NT2/D1 (cell line): ENCODE measurements around the gene IGHMBP2.

Experiments used
- SUZ12 ChIP-seq: IDR thresholded peaks from 2 replicates; pipeline ENCODE4 v1.6.1; 2011; ENCODE audit not compliant: insufficient read length, insufficient read depth; ENCODE audit errors: extremely low read depth
- YY1 ChIP-seq: IDR thresholded peaks from 2 replicates; pipeline ENCODE4 v1.6.1; 2011; ENCODE audit not compliant: insufficient read length, insufficient read depth

DNA sequence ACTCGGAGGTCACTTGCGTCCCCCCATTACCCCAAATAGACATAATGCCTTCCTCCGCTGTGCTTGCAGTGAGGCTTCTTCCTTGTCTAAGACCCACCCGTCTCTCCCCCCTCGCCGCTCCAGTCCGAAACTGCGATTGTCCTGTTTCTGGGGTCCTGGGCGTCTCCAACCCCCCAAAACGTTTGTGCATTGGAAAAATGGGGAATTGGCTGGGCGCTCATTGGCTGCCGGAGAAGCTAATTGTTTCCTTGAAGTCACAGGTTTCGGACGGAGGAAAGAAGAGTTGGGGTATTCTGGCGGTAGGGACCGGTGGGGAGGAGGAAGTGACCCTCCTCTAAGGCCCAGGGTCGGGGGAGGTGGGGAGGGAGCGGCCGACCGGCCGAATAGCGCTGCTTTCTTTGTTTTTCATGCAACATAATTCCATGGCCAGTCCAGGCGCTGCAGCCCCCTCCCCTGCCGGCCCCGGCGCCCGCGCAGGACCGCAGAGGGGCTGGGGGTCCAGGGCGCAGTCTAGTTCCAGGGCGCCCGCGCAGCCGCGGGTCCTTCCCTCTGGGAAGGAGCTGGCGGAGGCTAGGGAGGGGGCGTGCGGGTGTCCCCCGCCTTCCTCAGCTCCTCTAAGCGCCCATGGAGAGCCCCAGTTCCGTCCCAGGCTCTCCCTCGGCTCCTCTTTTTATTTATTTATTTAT lies 49.3 kb upstream of the IGHMBP2 start:
- no peak for TF ChIP-seq SUZ12
- no peak for TF ChIP-seq YY1
